GM12892 (cell line): ENCODE measurements around the gene EXOC4.

ENCODE experiments used
- POLR2A ChIP-seq: IDR thresholded peaks from 2 replicates; pipeline ENCODE4 v1.6.1; 2011; ENCODE audit warnings: low read depth, low read length, control low read depth
- POLR2AphosphoS5 ChIP-seq: IDR thresholded peaks from 2 replicates; pipeline ENCODE4 v1.6.1; 2011; ENCODE audit warnings: low read depth, low read length, control low read depth
- TAF1 ChIP-seq: IDR thresholded peaks from 2 replicates; pipeline ENCODE4 v1.6.1; 2011; ENCODE audit warnings: low read depth, mild to moderate bottlenecking, control low read depth, low read length, borderline replicate concordance

GRCh38 chr7:133654547-133654946 lies 401.7 kb downstream of the EXOC4 start:
- TF ChIP-seq POLR2A (no peak), POLR2AphosphoS5 (no peak), TAF1 (no peak)
